ENCODE measurements around the gene ZBTB8A. TPM values are rescaled to one million over a fixed set of nuclear protein-coding genes. Genes with fewer than 3 reads are reported as not detected.

ZBTB8A gene
- total and polyA plus RNA-seq, 10 of the 15 experiments (the other 5 are each of a cell fraction or from before 2014, with no cell fraction given), result 0.48 to 4.7 (median 2.4) TPM

- TF ChIP-seq IKZF1 (conservative IDR thresholded peaks at IDR 0.05) (peak; percentile 56), PKNOX1 (IDR thresholded peaks at IDR 0.05) (peak; percentile 86), CREM (IDR thresholded peaks at IDR 0.05; ENCODE audit: low read depth) (peak; percentile 58), TCF3 (IDR thresholded peaks at IDR 0.05; ENCODE audit: borderline replicate concordance, insufficient read depth, low read depth, low read length) (peak; percentile 75; the same call in 1 of the 2 replicates), SMARCA5 (IDR thresholded peaks at IDR 0.05) (0 out of 2 replicates have a peak, but pooled peaks have one; percentile 36), ZBTB33 (IDR thresholded peaks at IDR 0.05) (no peak), TARDBP (IDR thresholded peaks at IDR 0.05; ENCODE audit: borderline replicate concordance) (no peak), MYC (IDR thresholded peaks at IDR 0.05; ENCODE audit: insufficient read depth, insufficient read length, insufficient replicate concordance, low read length, severe bottlenecking) (no peak), POLR2A (IDR thresholded peaks at IDR 0.05; ENCODE audit: low read depth, low read length) (peak; percentile 53), CREB1 (IDR thresholded peaks at IDR 0.05; ENCODE audit: low read depth) (peak; percentile 78), MTA2 (IDR thresholded peaks at IDR 0.05; ENCODE audit: low read depth) (0 out of 2 replicates have a peak, but pooled peaks have one; percentile 53), ZNF622 (IDR thresholded peaks at IDR 0.05) (no peak), RBBP5 (conservative IDR thresholded peaks at IDR 0.05) (no peak; the same call in 1 of the 2 replicates), DPF2 (IDR thresholded peaks at IDR 0.05) (0 out of 2 replicates have a peak, but pooled peaks have one; percentile 57), POU2F2 (IDR thresholded peaks at IDR 0.05; ENCODE audit: borderline replicate concordance, low read depth, low read length) (no peak), TCF7 (IDR thresholded peaks at IDR 0.05; ENCODE audit: borderline replicate concordance) (no peak), TAF1 (IDR thresholded peaks at IDR 0.05; ENCODE audit: borderline replicate concordance, low read depth, low read length) (peak; percentile 70; the same call in 1 of the 2 replicates), JUNB (IDR thresholded peaks at IDR 0.05) (peak; percentile 23; the same call in 1 of the 2 replicates), SIN3A (IDR thresholded peaks at IDR 0.05; ENCODE audit: low read depth, low read length) (0 out of 2 replicates have a peak, but pooled peaks have one; percentile 29), SMAD5 (IDR thresholded peaks at IDR 0.05; ENCODE audit: low read depth) (no peak), EP300 (IDR thresholded peaks at IDR 0.05; ENCODE audit: borderline replicate concordance in 1 of 2, control insufficient read depth in 1 of 2, low read depth in 2 of 2, low read length in 2 of 2) (no peak), RUNX3 (IDR thresholded peaks at IDR 0.05; ENCODE audit: low read length) (peak; percentile 70; the same call in 1 of the 2 replicates), EED (IDR thresholded peaks at IDR 0.05; ENCODE audit: low read depth) (peak; percentile 56), MEF2B (IDR thresholded peaks at IDR 0.05; ENCODE audit: partially characterized antibody, poor library complexity, severe bottlenecking) (peak; percentile 45), NBN (IDR thresholded peaks at IDR 0.05) (0 out of 2 replicates have a peak, but pooled peaks have one; percentile 83), HDGF (IDR thresholded peaks at IDR 0.05) (peak; percentile 15; the same call in 1 of the 2 replicates), IKZF2 (IDR thresholded peaks at IDR 0.05) (peak in 1 of 2 experiments; percentile 47; a peak in 2 of 4 replicates), JUND (IDR thresholded peaks at IDR 0.05; ENCODE audit: low read depth, low read length) (no peak)
- TF ChIP-seq, protein P1, sequence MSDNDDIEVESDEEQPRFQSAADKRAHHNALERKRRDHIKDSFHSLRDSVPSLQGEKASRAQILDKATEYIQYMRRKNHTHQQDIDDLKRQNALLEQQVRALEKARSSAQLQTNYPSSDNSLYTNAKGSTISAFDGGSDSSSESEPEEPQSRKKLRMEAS (IDR thresholded peaks at IDR 0.05; ENCODE audit: low read depth, low read length), result no peak
- TF ChIP-seq, protein P2, sequence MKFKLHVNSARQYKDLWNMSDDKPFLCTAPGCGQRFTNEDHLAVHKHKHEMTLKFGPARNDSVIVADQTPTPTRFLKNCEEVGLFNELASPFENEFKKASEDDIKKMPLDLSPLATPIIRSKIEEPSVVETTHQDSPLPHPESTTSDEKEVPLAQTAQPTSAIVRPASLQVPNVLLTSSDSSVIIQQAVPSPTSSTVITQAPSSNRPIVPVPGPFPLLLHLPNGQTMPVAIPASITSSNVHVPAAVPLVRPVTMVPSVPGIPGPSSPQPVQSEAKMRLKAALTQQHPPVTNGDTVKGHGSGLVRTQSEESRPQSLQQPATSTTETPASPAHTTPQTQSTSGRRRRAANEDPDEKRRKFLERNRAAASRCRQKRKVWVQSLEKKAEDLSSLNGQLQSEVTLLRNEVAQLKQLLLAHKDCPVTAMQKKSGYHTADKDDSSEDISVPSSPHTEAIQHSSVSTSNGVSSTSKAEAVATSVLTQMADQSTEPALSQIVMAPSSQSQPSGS (IDR thresholded peaks at IDR 0.05; ENCODE audit: low read length), result 0 out of 2 replicates have a peak, but pooled peaks have one; percentile 48
These were observed 88.5 kb downstream of the ZBTB8A start (continued) for GRCh38 chr1:32627596-32628162.
